GM21526 (cell line): ENCODE results near the gene CLTA.
"Not testable (repeated sequence)": the region's sequence is repeated elsewhere in the genome, so short reads cannot be mapped to it uniquely, and the experiment has no call there.

Experiments used
- ATAC-seq: cut with Tn5 transposase; IDR thresholded peaks from one replicate; pipeline ENCODE4 v1.9.1; 2021; ENCODE audit warnings: moderate library complexity; ENCODE audit not compliant: unreplicated experiment, low FRiP score

CLTA gene

GRCh38 chr9:36222449-36222848 lies 31.7 kb downstream of the CLTA start:
- no peak for ATAC-seq

- no peak for ATAC-seq
These were observed 46.5 kb downstream of the CLTA start for GRCh38 chr9:36237230-36237629.

GRCh38 chr9:36239205-36239604 lies 48.5 kb downstream of the CLTA start:
- ATAC-seq = not testable (repeated sequence)

- not testable (repeated sequence) for ATAC-seq
These were observed 49.0 kb downstream of the CLTA start for GRCh38 chr9:36239675-36240074.

- ATAC-seq = no peak
These were observed 55.2 kb downstream of the CLTA start for GRCh38 chr9:36245906-36246305.

GRCh38 chr9:36247356-36247755 lies 56.6 kb downstream of the CLTA start:
- ATAC-seq = no peak

- ATAC-seq = not testable (repeated sequence)
These were observed 57.3 kb downstream of the CLTA start for GRCh38 chr9:36248061-36248460.

GRCh38 chr9:36249189-36249588 lies 58.5 kb downstream of the CLTA start:
- ATAC-seq = no peak

- ATAC-seq = no peak
These were observed 59.4 kb downstream of the CLTA start for GRCh38 chr9:36250079-36250478.

GRCh38 chr9:36251428-36251827 lies 60.7 kb downstream of the CLTA start:
- no peak for ATAC-seq

GRCh38 chr9:36258208-36258995 lies 67.7 kb downstream of the CLTA start, which contains the start of gene GNE:
Gene GNE (minus strand): TSS chr9:36258448. CDS start chr9:36249355, 9,093 bp downstream.
- ATAC-seq = peak; percentile 85

- ATAC-seq = no peak
These were observed 68.3 kb downstream of the CLTA start for GRCh38 chr9:36258996-36259533.
